HG02798 (cell line): ENCODE measurements around the gene APPBP2.
"Not testable (repeated sequence)": the region's sequence is repeated elsewhere in the genome, so short reads cannot be mapped to it uniquely, and the experiment has no call there.

Experiments used
- ATAC-seq: cut with Tn5 transposase; IDR thresholded peaks from one replicate; pipeline ENCODE4 v1.9.1; 2021; ENCODE audit warnings: mild to moderate bottlenecking; ENCODE audit not compliant: unreplicated experiment, poor library complexity

APPBP2 gene

GRCh38 chr17:60506312-60506711, 19.7 kb downstream of the APPBP2 start:
- no peak for ATAC-seq

GRCh38 chr17:60502145-60502544, 23.9 kb downstream of the APPBP2 start:
- ATAC-seq: no peak

- ATAC-seq: no peak
Observed at GRCh38 chr17:60501589-60501988, 24.5 kb downstream of the APPBP2 start.

- no peak for ATAC-seq
Observed at GRCh38 chr17:60496041-60496440, 30.0 kb downstream of the APPBP2 start.

- no peak for ATAC-seq
Observed at GRCh38 chr17:60495260-60495659, 30.8 kb downstream of the APPBP2 start.

- ATAC-seq: no peak
Observed at GRCh38 chr17:60493847-60494321, 32.2 kb downstream of the APPBP2 start.

GRCh38 chr17:60491771-60492170, 34.3 kb downstream of the APPBP2 start:
- no peak for ATAC-seq

- not testable (repeated sequence) for ATAC-seq
Observed at GRCh38 chr17:60490594-60490993, 35.4 kb downstream of the APPBP2 start.

GRCh38 chr17:60481604-60482003, 44.4 kb downstream of the APPBP2 start:
- no peak for ATAC-seq

GRCh38 chr17:60473788-60474187, 52.3 kb downstream of the APPBP2 start:
- ATAC-seq: no peak

- no peak for ATAC-seq
Observed at GRCh38 chr17:60472449-60472848, 53.6 kb downstream of the APPBP2 start.

GRCh38 chr17:60471451-60471850, 54.6 kb downstream of the APPBP2 start:
- ATAC-seq: no peak

- ATAC-seq: no peak
Observed at GRCh38 chr17:60468371-60468770, 57.7 kb downstream of the APPBP2 start.

GRCh38 chr17:60464343-60464742, 61.7 kb downstream of the APPBP2 start:
- no peak for ATAC-seq

GRCh38 chr17:60463157-60463835, 62.7 kb downstream of the APPBP2 start:
- no peak for ATAC-seq

- ATAC-seq: no peak
Observed at GRCh38 chr17:60461584-60461983, 64.5 kb downstream of the APPBP2 start.

GRCh38 chr17:60457148-60457547, 68.9 kb downstream of the APPBP2 start:
- no peak for ATAC-seq

- no peak for ATAC-seq
Observed at GRCh38 chr17:60455378-60455777, 70.7 kb downstream of the APPBP2 start.

- ATAC-seq: no peak
Observed at GRCh38 chr17:60451965-60452364, 74.1 kb downstream of the APPBP2 start.

- ATAC-seq: no peak
Observed at GRCh38 chr17:60451071-60451470, 75.0 kb downstream of the APPBP2 start.

GRCh38 chr17:60447375-60447774, 78.7 kb downstream of the APPBP2 start:
- no peak for ATAC-seq

GRCh38 chr17:60445144-60445543, 80.9 kb downstream of the APPBP2 start:
- no peak for ATAC-seq
